Measurements from ENCODE around the gene C1orf35.

- TF ChIP-seq CTCF (conservative IDR thresholded peaks at IDR 0.05), result no peak
- TF ChIP-seq ZFX (IDR thresholded peaks at IDR 0.05), result no peak
Observed at GRCh38 chr1:228064741-228065542, 38.2 kb downstream of the C1orf35 start.

Measured in C4-2B (cell line).